Prostate gland (tissue), 2 donors: ENCODE data around the gene C1orf232. TPM values are rescaled to one million over a fixed set of nuclear protein-coding genes. Genes with fewer than 3 reads are reported as not detected.

Source experiments
- DNase-seq: peaks from one replicate; pipeline ENCODE4 v3.0.0-alpha.2; 2019; ENCODE audit warnings: low spot score
- H3K27ac ChIP-seq, 2 donors: fragments of 200-600 bp; sonication (generic); 2 replicates each; pipeline ENCODE4 v1.5.1; 2017 to 2019
- H3K27me3 ChIP-seq: fragments of 200-600 bp; sonication (generic); replicated peaks from 2 replicates; pipeline ENCODE4 v1.5.1; 2019; ENCODE audit not compliant: insufficient read depth
- H3K36me3 ChIP-seq, 2 donors: fragments of 200-600 bp; sonication (generic); 1 replicate in 1 of 2; 2 replicates in 1 of 2; pipeline versions ENCODE4 v1.5.1 to v1.8.1; 2017 to 2019
- H3K4me1 ChIP-seq: fragments of 200-600 bp; sonication (generic); replicated peaks from 2 replicates; pipeline ENCODE4 v1.5.1; 2019
- H3K4me3 ChIP-seq, 2 donors: fragments of 200-600 bp; sonication (generic); 2 replicates each; pipeline ENCODE4 v1.5.1; 2017 to 2019
- H3K9me3 ChIP-seq: fragments of 200-600 bp; sonication (generic); 2 replicates; pipeline ENCODE4 v1.5.1; 2017
- CTCF ChIP-seq, 4 experiments: fragments of 200-600 bp in 2 of 4; fragments of 450-650 bp in 2 of 4; sonication (generic) in 2 of 4; IDR thresholded peaks; 1 replicate in 3 of 4; 2 replicates in 1 of 4; pipeline ENCODE4 v1.5.1; 2016 to 2019; ENCODE audit warnings: antibody characterized with exemption in 4 of 4, mild to moderate bottlenecking in 2 of 4, moderate library complexity in 2 of 4
- POLR2A ChIP-seq: fragments of 450-650 bp; IDR thresholded peaks from one replicate; pipeline ENCODE4 v1.6.1; 2016; ENCODE audit warnings: antibody characterized with exemption, mild to moderate bottlenecking
- POLR2AphosphoS5 ChIP-seq: sonication (generic); formaldehyde crosslinking; IDR thresholded peaks from one replicate; pipeline ENCODE4 v1.6.1; 2017; ENCODE audit warnings: antibody characterized with exemption
- WGBS: methylation state at CpG from one replicate; pipeline ENCODE4 v1.1.5; 2018; 5-methylcytosine and 5-hydroxymethylcytosine counted together
- intact Hi-C: fragments of 100-400 bp; cut with DNase I; formaldehyde crosslinking; loops from one replicate; pipeline ENCODE4 v1.14.2; 2022
- total RNA-seq, 2 donors: library from RNA; depleted of rRNA; stranded (reverse); fragments of >200 nt; gene quantifications; one replicate each; pipeline ENCODE4 v1.1.0, GENCODE V29; 2016

C1orf232 gene
- total RNA-seq, 2 donors from 2014 or later, result not detected

- intact Hi-C loops, result no loop called here
- H3K4me3 ChIP-seq, result no peak overlapping the region
- H3K4me1 ChIP-seq, result no peaks in the 10 kb centered on the region
Measured at GRCh38 chr1:26125946-26126320, 42.8 kb downstream of the C1orf232 start.

GRCh38 chr1:26125382-26125781 is 43.4 kb downstream of the C1orf232 start:
- no peaks in the 10 kb centered on the region for H3K9me3 ChIP-seq
- no peaks in the 10 kb centered on the region for H3K4me1 ChIP-seq
- no peaks in the 10 kb centered on the region for H3K36me3 ChIP-seq
- DNase-seq, result no peak
- intact Hi-C loops, result no loop called here
- TF ChIP-seq POLR2A (no peak), CTCF (IDR thresholded peaks at IDR 0.05) (no peak), POLR2AphosphoS5 (no peak)
- H3K27ac ChIP-seq, result no peak overlapping the region
- no peak overlapping the region for H3K4me3 ChIP-seq
- H3K27me3 ChIP-seq, result no peaks in the 10 kb centered on the region

More at GRCh38 chr1:26125946-26126320, 42.8 kb downstream of the C1orf232 start:
- TF ChIP-seq POLR2A (no peak), CTCF (IDR thresholded peaks at IDR 0.05) (no peak), POLR2AphosphoS5 (no peak)
- no peaks in the 10 kb centered on the region for H3K9me3 ChIP-seq
- no peaks in the 10 kb centered on the region for H3K27me3 ChIP-seq
- H3K36me3 ChIP-seq, result no peaks in the 10 kb centered on the region
- WGBS, result 65% methylated on average over 1 of the region's 1 CpG
- DNase-seq, result no peak
- no peak overlapping the region for H3K27ac ChIP-seq

GRCh38 chr1:26124418-26125331 is 44.1 kb downstream of the C1orf232 start:
- Histone ChIP-seq H3K27me3 (no peaks in the 10 kb centered on the region), H3K27ac (no peak overlapping the region), H3K36me3 (no peaks in the 10 kb centered on the region), H3K4me1 (no peaks in the 10 kb centered on the region), H3K9me3 (no peaks in the 10 kb centered on the region), H3K4me3 (no peak overlapping the region)
- TF ChIP-seq POLR2AphosphoS5 (no peak), CTCF (IDR thresholded peaks at IDR 0.05) (no peak), POLR2A (no peak)
- no peak for DNase-seq
- intact Hi-C loops, result no loop called here
- 81% methylated on average over 4 of the region's 4 CpGs for WGBS

GRCh38 chr1:26122988-26123973 is 45.5 kb downstream of the C1orf232 start:
- DNase-seq, result no peak
- no peaks in the 10 kb centered on the region for H3K4me1 ChIP-seq
- H3K27ac ChIP-seq, result no peak overlapping the region
- no peak for TF ChIP-seq POLR2AphosphoS5
- no peak for TF ChIP-seq POLR2A
- no peak for TF ChIP-seq CTCF (IDR thresholded peaks at IDR 0.05)
- no peak overlapping the region for H3K4me3 ChIP-seq
- WGBS, result 88% methylated on average over 7 of the region's 7 CpGs
- H3K9me3 ChIP-seq, result no peaks in the 10 kb centered on the region
- H3K27me3 ChIP-seq, result no peaks in the 10 kb centered on the region
- intact Hi-C loops, result no loop called here
- H3K36me3 ChIP-seq, result no peaks in the 10 kb centered on the region
